Esophagus squamous epithelium (tissue), 5 donors: ENCODE results near the gene FGF3. TPM values are rescaled to one million over a fixed set of nuclear protein-coding genes. Genes with fewer than 3 reads are reported as not detected.

Experiments
- DNase-seq: peaks from one replicate; lab custom pipeline; 2025; lab: John Stamatoyannopoulos, UW
- H3K27ac ChIP-seq, 4 donors: fragments of 200-600 bp; sonication (generic); one replicate each; pipeline ENCODE4 v1.5.1; 2016 to 2019; ENCODE audit warnings: mild to moderate bottlenecking in 1 of 4
- H3K27me3 ChIP-seq, 4 donors: fragments of 200-600 bp; sonication (generic); 1 replicate in 3 of 4; 2 replicates in 1 of 4; pipeline versions ENCODE4 v1.5.1 to v1.6.0; 2017 to 2021; ENCODE audit warnings: antibody characterized with exemption in 1 of 4
- H3K36me3 ChIP-seq, 3 donors: fragments of 200-600 bp; sonication (generic); one replicate each; pipeline ENCODE4 v1.5.1; 2016 to 2019
- H3K4me1 ChIP-seq, 3 donors: fragments of 200-600 bp; sonication (generic); one replicate each; pipeline ENCODE4 v1.5.1; 2017 to 2019
- H3K4me3 ChIP-seq, 4 donors: fragments of 200-600 bp; sonication (generic); 1 replicate in 3 of 4; 2 replicates in 1 of 4; pipeline ENCODE4 v1.5.1; 2016 to 2019; ENCODE audit warnings: mild to moderate bottlenecking in 2 of 4, moderate library complexity in 1 of 4
- H3K9me3 ChIP-seq, 3 donors: fragments of 200-600 bp; sonication (generic); one replicate each; pipeline ENCODE4 v1.5.1; 2016 to 2019
- POLR2A ChIP-seq, 4 donors: fragments of 450-650 bp; IDR thresholded peaks; one replicate each; pipeline ENCODE4 v1.6.1; 2017; ENCODE audit warnings: antibody characterized with exemption in 4 of 4, mild to moderate bottlenecking in 4 of 4, moderate library complexity in 3 of 4
- WGBS, 2 donors: methylation state at CpG; one replicate each; pipeline ENCODE4 v1.1.5; 2018; 5-methylcytosine and 5-hydroxymethylcytosine counted together
- intact Hi-C: fragments of 100-400 bp; cut with DNase I; formaldehyde crosslinking; loops from one replicate; pipeline ENCODE4 v1.15.0; 2022
- total RNA-seq, 4 donors: library from RNA; depleted of rRNA; stranded (reverse); fragments of >200 nt; gene quantifications; one replicate each; pipeline ENCODE4 v1.1.0, GENCODE V29; 2016
- TF ChIP-seq, protein P1 (sequence below), 6 experiments: fragments of 450-650 bp in 4 of 6; fragments of 200-600 bp in 2 of 6; sonication (generic) in 2 of 6; IDR thresholded peaks; one replicate each; pipeline ENCODE4 v1.5.1; 2016 to 2019; ENCODE audit warnings: antibody characterized with exemption in 6 of 6, mild to moderate bottlenecking in 4 of 6, moderate library complexity in 4 of 6
- donor health status: DM: yes; HTN: yes; CAD: no.

The FGF3 gene
- not detected for total RNA-seq

DNA sequence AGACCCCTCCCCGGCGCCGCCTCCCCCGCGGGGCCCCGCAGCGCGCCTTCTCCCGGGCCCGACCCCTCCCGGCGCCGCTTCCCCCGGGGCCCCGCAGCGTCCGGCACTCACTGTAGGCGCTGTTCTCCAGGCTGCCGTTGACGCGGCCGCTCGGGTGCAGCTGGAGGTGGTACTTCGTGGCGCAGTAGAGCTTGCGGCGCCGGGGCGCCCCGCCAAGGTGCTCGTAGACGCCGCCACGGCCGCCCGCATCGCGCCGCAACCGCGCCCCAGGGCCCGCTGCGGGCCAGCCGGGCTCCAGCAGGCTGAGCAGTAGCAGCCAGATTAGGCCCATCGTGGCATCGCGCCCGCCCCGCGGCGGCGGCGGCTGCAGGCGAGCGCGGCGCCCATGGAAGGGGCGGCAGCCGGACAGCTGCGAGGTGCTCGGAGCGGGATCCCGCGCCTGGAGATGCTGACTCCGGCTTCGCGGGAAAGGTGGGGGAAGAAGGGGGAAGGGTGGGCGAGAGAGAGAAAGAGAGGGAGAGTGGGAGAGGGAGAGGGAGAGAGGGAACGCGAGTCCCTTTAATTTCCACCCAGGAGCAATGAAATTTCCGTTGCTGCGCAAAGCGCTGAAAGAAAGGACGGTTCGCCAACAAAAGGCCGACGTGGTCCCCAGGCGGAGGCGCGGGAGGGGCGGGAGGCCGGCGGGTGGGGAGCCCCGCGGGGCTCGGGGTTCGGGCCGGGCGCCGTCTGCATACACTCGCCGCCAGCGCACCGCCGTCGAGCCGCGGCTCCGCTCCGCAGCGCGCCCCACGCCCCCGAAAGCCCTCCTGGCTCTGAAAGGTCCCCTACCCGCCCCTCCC, at the start of gene FGF3:
Gene FGF3 (minus strand): TSS at position 814 of the 839 bp plus-strand sequence. CDS start 483 bp downstream, at position 331.
- peaks cover 0 to 18% (median 9%) of the 10 kb centered on the region in 3 donors for H3K4me1 ChIP-seq
- no peak within 1 kb of the TSS for H3K4me3 ChIP-seq
- WGBS, 2 donors = 0 to 14% methylated on average over 20 to 21 of the region's 105 CpGs
- no peaks in the 10 kb centered on the region for H3K9me3 ChIP-seq
- intact Hi-C loops = no loop called here
- DNase-seq = no peak
- peaks cover 17 to 100% (median 24%) of the 10 kb centered on the region in 4 donors for H3K27me3 ChIP-seq
- H3K36me3 ChIP-seq = no peaks in the 10 kb centered on the region
- TF ChIP-seq POLR2A (IDR thresholded peaks at IDR 0.05) = no peak
- TF ChIP-seq, protein P1, sequence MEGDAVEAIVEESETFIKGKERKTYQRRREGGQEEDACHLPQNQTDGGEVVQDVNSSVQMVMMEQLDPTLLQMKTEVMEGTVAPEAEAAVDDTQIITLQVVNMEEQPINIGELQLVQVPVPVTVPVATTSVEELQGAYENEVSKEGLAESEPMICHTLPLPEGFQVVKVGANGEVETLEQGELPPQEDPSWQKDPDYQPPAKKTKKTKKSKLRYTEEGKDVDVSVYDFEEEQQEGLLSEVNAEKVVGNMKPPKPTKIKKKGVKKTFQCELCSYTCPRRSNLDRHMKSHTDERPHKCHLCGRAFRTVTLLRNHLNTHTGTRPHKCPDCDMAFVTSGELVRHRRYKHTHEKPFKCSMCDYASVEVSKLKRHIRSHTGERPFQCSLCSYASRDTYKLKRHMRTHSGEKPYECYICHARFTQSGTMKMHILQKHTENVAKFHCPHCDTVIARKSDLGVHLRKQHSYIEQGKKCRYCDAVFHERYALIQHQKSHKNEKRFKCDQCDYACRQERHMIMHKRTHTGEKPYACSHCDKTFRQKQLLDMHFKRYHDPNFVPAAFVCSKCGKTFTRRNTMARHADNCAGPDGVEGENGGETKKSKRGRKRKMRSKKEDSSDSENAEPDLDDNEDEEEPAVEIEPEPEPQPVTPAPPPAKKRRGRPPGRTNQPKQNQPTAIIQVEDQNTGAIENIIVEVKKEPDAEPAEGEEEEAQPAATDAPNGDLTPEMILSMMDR (IDR thresholded peaks at IDR 0.05) = no peak
- H3K27ac ChIP-seq = no peak within 1 kb of the TSS

GRCh38 chr11:69868871-69869270, 49.7 kb upstream of the FGF3 start:
- no peaks in the 10 kb centered on the region for H3K9me3 ChIP-seq
- H3K27ac ChIP-seq = no peak overlapping the region
- TF ChIP-seq POLR2A (IDR thresholded peaks at IDR 0.05) = no peak
- TF ChIP-seq, protein P1 (IDR thresholded peaks at IDR 0.05) = no peak
- H3K4me1 ChIP-seq = no peaks in the 10 kb centered on the region
- DNase-seq = no peak
- intact Hi-C loops = no loop called here
- H3K36me3 ChIP-seq = no peaks in the 10 kb centered on the region
- peaks cover 0 to 64% (median 0%) of the 10 kb centered on the region in 4 donors for H3K27me3 ChIP-seq
- no peak overlapping the region for H3K4me3 ChIP-seq
- 67 to 80% methylated on average over 2 to 3 of the region's 8 CpGs for WGBS, 2 donors

- H3K4me1 ChIP-seq = no peaks in the 10 kb centered on the region
- WGBS, 2 donors = 52 to 63% methylated on average over 9 to 13 of the region's 41 CpGs
- peaks cover 0 to 68% (median 0%) of the 10 kb centered on the region in 4 donors for H3K27me3 ChIP-seq
- H3K36me3 ChIP-seq = no peaks in the 10 kb centered on the region
- H3K9me3 ChIP-seq = no peaks in the 10 kb centered on the region
- TF ChIP-seq, protein P1 (IDR thresholded peaks at IDR 0.05) = no peak
- TF ChIP-seq POLR2A (IDR thresholded peaks at IDR 0.05) = no peak
- DNase-seq = no peak
- intact Hi-C loops = no loop called here
- no peak overlapping the region for H3K27ac ChIP-seq
- no peak overlapping the region for H3K4me3 ChIP-seq
Observed at GRCh38 chr11:69868006-69868810, 49.0 kb upstream of the FGF3 start.

DNA sequence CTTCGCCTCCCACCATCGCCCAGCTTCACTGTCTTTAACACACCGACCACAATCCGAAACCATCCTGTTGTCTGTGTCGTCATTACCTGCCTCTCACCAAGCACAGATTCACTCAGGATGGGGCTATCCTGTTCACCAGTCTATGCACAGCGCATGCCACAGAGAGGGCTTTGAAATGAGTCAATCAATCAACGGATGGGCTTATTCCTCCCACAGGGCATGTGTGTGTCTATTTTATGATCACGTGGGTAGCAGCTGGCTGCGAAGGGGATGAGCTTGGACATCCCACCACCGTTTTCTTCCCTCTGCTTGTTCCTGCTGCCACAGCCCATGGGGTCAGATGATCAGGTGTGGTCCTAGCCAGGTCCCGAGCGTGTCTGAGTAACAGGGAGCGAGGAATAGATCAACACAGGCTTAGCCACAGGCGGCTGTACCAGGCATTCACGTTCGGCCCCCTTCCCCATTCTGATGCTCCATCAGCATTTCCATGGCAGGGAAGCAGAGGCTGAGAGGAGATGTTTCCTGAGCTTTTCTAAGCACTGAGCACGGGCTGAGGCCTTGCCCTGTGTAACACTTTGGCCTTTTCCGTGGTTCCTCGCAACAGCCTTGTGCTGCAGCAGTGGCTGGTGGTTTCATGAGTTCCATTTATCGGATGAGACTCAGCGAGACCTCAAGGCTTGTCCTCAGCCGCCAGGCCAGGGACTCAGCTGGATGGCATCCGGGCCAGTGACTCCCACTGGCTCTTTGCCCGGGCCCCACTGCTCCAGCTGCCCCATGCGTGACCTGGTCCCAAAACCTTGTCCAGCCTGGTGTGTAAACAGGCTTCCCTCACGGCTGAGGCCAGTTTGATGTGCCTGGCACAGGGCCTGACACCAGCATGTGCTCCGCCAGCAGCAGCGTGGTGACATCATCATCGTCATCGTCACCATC, 48.1 kb upstream of the FGF3 start:
- intact Hi-C loops = no loop called here
- Histone ChIP-seq H3K36me3 (no peaks in the 10 kb centered on the region), H3K9me3 (no peaks in the 10 kb centered on the region), H3K4me1 (no peaks in the 10 kb centered on the region), H3K4me3 (no peak overlapping the region), H3K27ac (no peak overlapping the region), H3K27me3 (peaks cover 0 to 74% (median 0%) of the 10 kb centered on the region in 4 donors)
- TF ChIP-seq, protein P1 (IDR thresholded peaks at IDR 0.05) = no peak
- no peak for TF ChIP-seq POLR2A (IDR thresholded peaks at IDR 0.05)
- WGBS, 2 donors = 72 to 73% methylated on average over 16 to 20 of the region's 30 CpGs
- no peak for DNase-seq
